Measurements from ENCODE around the gene FCN2.
"Not testable (repeated sequence)": the region's sequence is repeated elsewhere in the genome, so short reads cannot be mapped to it uniquely, and the experiment has no call there.

FCN2 gene

GRCh38 chr9:134853893-134854292, 26.7 kb upstream of the FCN2 start:
- no peak for TF ChIP-seq CTCF (IDR thresholded peaks at IDR 0.05; ENCODE audit: low read length, missing control alignments)
- H3K4me3 ChIP-seq (replicated peaks; ENCODE audit: low read depth, low read length), result no peak overlapping the region
- DNase-seq (ENCODE audit: low read depth), result no peak

- H3K4me3 ChIP-seq (replicated peaks; ENCODE audit: low read depth, low read length), result no peak overlapping the region
- TF ChIP-seq CTCF (IDR thresholded peaks at IDR 0.05; ENCODE audit: low read length, missing control alignments), result no peak
- no peak for DNase-seq (ENCODE audit: low read depth)
Observed at GRCh38 chr9:134854541-134854981, 26.0 kb upstream of the FCN2 start.

GRCh38 chr9:134855231-134855899, 25.2 kb upstream of the FCN2 start:
- DNase-seq (ENCODE audit: low read depth), result no peak
- TF ChIP-seq CTCF (IDR thresholded peaks at IDR 0.05; ENCODE audit: low read length, missing control alignments), result no peak
- no peak overlapping the region for H3K4me3 ChIP-seq (replicated peaks; ENCODE audit: low read depth, low read length)

GRCh38 chr9:134855900-134856377, 24.7 kb upstream of the FCN2 start:
- no peak for DNase-seq (ENCODE audit: low read depth)
- no peak overlapping the region for H3K4me3 ChIP-seq (replicated peaks; ENCODE audit: low read depth, low read length)
- TF ChIP-seq CTCF (IDR thresholded peaks at IDR 0.05; ENCODE audit: low read length, missing control alignments), result no peak

- not testable (repeated sequence) for H3K4me3 ChIP-seq (replicated peaks; ENCODE audit: low read depth, low read length)
Observed at GRCh38 chr9:134857451-134857850, 23.2 kb upstream of the FCN2 start.

GRCh38 chr9:134858051-134858841, 22.4 kb upstream of the FCN2 start:
- TF ChIP-seq CTCF (IDR thresholded peaks at IDR 0.05; ENCODE audit: low read length, missing control alignments), result no peak
- no peak overlapping the region for H3K4me3 ChIP-seq (replicated peaks; ENCODE audit: low read depth, low read length)
- DNase-seq (ENCODE audit: low read depth), result peak; percentile 24

More at GRCh38 chr9:134857451-134857850, 23.2 kb upstream of the FCN2 start:
- DNase-seq (ENCODE audit: low read depth), result not testable (repeated sequence)

GRCh38 chr9:134860510-134860909, 20.1 kb upstream of the FCN2 start:
- no peak for TF ChIP-seq CTCF (IDR thresholded peaks at IDR 0.05; ENCODE audit: low read length, missing control alignments)
- H3K4me3 ChIP-seq (replicated peaks; ENCODE audit: low read depth, low read length), result no peak overlapping the region
- DNase-seq (ENCODE audit: low read depth), result no peak
